Measurements from ENCODE around the gene IL21R. TPM values are rescaled to one million over a fixed set of nuclear protein-coding genes. Genes with fewer than 3 reads are reported as not detected.
"Not testable (repeated sequence)": the region's sequence is repeated elsewhere in the genome, so short reads cannot be mapped to it uniquely, and the experiment has no call there.

Gene IL21R
- total RNA-seq, 2 experiments from 2014 or later, result 61.8 to 73.5 TPM

- H3K27ac Mint-ChIP-seq, result peak overlapping the region; percentile 17
- no peak overlapping the region for H3K4me3 Mint-ChIP-seq
- CTCF ChIA-PET, result interaction anchor here (1.0 to 2.1 kb wide), 4 partner anchors 9 to 297 kb away, joined by 3 to 9 read pairs (median 3); no protein-coding TSS in a partner anchor
- peaks cover 5% of the 10 kb centered on the region for H3K9me3 Mint-ChIP-seq (ENCODE audit: low read depth)
- H3K27me3 Mint-ChIP-seq, result no peaks in the 10 kb centered on the region
- POLR2A ChIA-PET, result no interaction called here
- DNase-seq (no peak), ATAC-seq (no peak)
- H3K4me1 Mint-ChIP-seq, result peaks cover 76% of the 10 kb centered on the region
- intact Hi-C loops (cut with DNase I, micrococcal nuclease), result no loop called here
- peaks cover 41% of the 10 kb centered on the region for H3K36me3 Mint-ChIP-seq (ENCODE audit: low read depth)
Measured at GRCh38 chr16:27453494-27453825, 51.5 kb downstream of the IL21R start.

- H3K36me3 Mint-ChIP-seq (ENCODE audit: low read depth), result peaks cover 25% of the 10 kb centered on the region
- peak; percentile 58 for DNase-seq
- no peaks in the 10 kb centered on the region for H3K27me3 Mint-ChIP-seq
- CTCF ChIA-PET, result interaction anchor here (0.6 to 1.8 kb wide), 3 partner anchors 83 to 301 kb away, joined by 3 to 4 read pairs (median 3); no protein-coding TSS in a partner anchor
- H3K4me1 Mint-ChIP-seq, result peaks cover 58% of the 10 kb centered on the region
- H3K4me3 Mint-ChIP-seq, result no peak overlapping the region
- intact Hi-C loops (cut with DNase I, micrococcal nuclease), result loop anchor here (2.0 to 5.0 kb wide), 8 partner anchors 53 to 1617 kb away; partner anchors contain the start of gene IL21R (in 2 of the 2)
- H3K27ac Mint-ChIP-seq, result peak overlapping the region; percentile 86
- POLR2A ChIA-PET, result no interaction called here
- peaks cover 5% of the 10 kb centered on the region for H3K9me3 Mint-ChIP-seq (ENCODE audit: low read depth)
- no peak for ATAC-seq
Measured at GRCh38 chr16:27455700-27456099, 53.7 kb downstream of the IL21R start.

- CTCF ChIA-PET, result interaction anchor here (1.0 to 1.3 kb wide), 3 partner anchors 56 to 311 kb away, joined by 3 to 5 read pairs (median 4); partner anchors contain the start of gene IL21R
- H3K4me3 Mint-ChIP-seq; H3K27me3 Mint-ChIP-seq; H3K9me3 Mint-ChIP-seq (ENCODE audit: low read depth); ATAC-seq; DNase-seq; POLR2A ChIA-PET; H3K27ac Mint-ChIP-seq: not testable (repeated sequence)
- intact Hi-C loops (cut with DNase I, micrococcal nuclease), result loop anchor here (1.0 to 5.0 kb wide), 14 partner anchors 55 to 1619 kb away; partner anchors contain the start of gene IL21R (in 2 of the 2)
- Mint-ChIP-seq H3K36me3 (ENCODE audit: low read depth) (peaks cover 13% of the 10 kb centered on the region), H3K4me1 (peaks cover 47% of the 10 kb centered on the region)
Measured at GRCh38 chr16:27457605-27457900, 55.6 kb downstream of the IL21R start.

GRCh38 chr16:27458258-27458657 is 56.3 kb downstream of the IL21R start:
- Mint-ChIP-seq H3K36me3 (ENCODE audit: low read depth) (peaks cover 9% of the 10 kb centered on the region), H3K9me3 (ENCODE audit: low read depth) (peaks cover 2% of the 10 kb centered on the region), H3K4me1 (peaks cover 42% of the 10 kb centered on the region), H3K27ac (no peak overlapping the region), H3K27me3 (no peaks in the 10 kb centered on the region), H3K4me3 (no peak overlapping the region)
- DNase-seq (no peak), ATAC-seq (no peak)
- ChIA-PET POLR2A (no interaction called here), CTCF (interaction anchor here (1.0 to 1.3 kb wide), 2 partner anchors 80 to 312 kb away, joined by 3 to 4 read pairs; no protein-coding TSS in a partner anchor)
- intact Hi-C loops (cut with DNase I, micrococcal nuclease), result loop anchor here (5.0 kb wide), 2 partner anchors 141 to 496 kb away; no protein-coding TSS in a partner anchor

GRCh38 chr16:27458987-27459688 is 57.2 kb downstream of the IL21R start:
- ATAC-seq, result no peak
- ChIA-PET POLR2A (interaction anchor here (0.6 kb wide), 2 partner anchors 97 to 146 kb away, joined by 5 read pairs; no protein-coding TSS in a partner anchor), CTCF (interaction anchor here (1.1 to 1.3 kb wide), 2 partner anchors 20 to 313 kb away, joined by 3 read pairs; no protein-coding TSS in a partner anchor)
- Mint-ChIP-seq H3K9me3 (ENCODE audit: low read depth) (no peaks in the 10 kb centered on the region), H3K27ac (no peak overlapping the region), H3K36me3 (ENCODE audit: low read depth) (peaks cover 15% of the 10 kb centered on the region), H3K27me3 (no peaks in the 10 kb centered on the region), H3K4me3 (no peak overlapping the region), H3K4me1 (peaks cover 45% of the 10 kb centered on the region)
- intact Hi-C loops (cut with DNase I, micrococcal nuclease), result loop anchor here (5.0 kb wide), 2 partner anchors 142 to 497 kb away; no protein-coding TSS in a partner anchor
- DNase-seq, result no peak

GRCh38 chr16:27460213-27460612 is 58.2 kb downstream of the IL21R start:
- ChIA-PET CTCF (interaction anchor here (0.8 to 1.4 kb wide), 3 partner anchors 19 to 307 kb away, joined by 3 to 4 read pairs (median 3); no protein-coding TSS in a partner anchor), POLR2A (interaction anchor here (0.6 to 0.7 kb wide), 3 partner anchors 10 to 147 kb away, joined by 3 to 5 read pairs (median 4); no protein-coding TSS in a partner anchor)
- Mint-ChIP-seq H3K36me3 (ENCODE audit: low read depth) (peaks cover 21% of the 10 kb centered on the region), H3K27ac (no peak overlapping the region), H3K9me3 (ENCODE audit: low read depth) (no peaks in the 10 kb centered on the region), H3K4me1 (peaks cover 35% of the 10 kb centered on the region), H3K27me3 (no peaks in the 10 kb centered on the region), H3K4me3 (no peak overlapping the region)
- intact Hi-C loops (cut with DNase I, micrococcal nuclease), result no loop called here
- ATAC-seq, result no peak
- DNase-seq, result no peak

- no peak overlapping the region for H3K4me3 Mint-ChIP-seq
- H3K9me3 Mint-ChIP-seq (ENCODE audit: low read depth), result no peaks in the 10 kb centered on the region
- H3K27ac Mint-ChIP-seq, result no peak overlapping the region
- POLR2A ChIA-PET, result interaction anchor here (0.7 kb wide), 1 partner anchor 34 kb away, joined by 4 read pairs; no protein-coding TSS in a partner anchor
- CTCF ChIA-PET, result interaction anchor here (0.7 to 1.4 kb wide), 3 partner anchors 88 to 308 kb away, joined by 3 to 4 read pairs (median 3); no protein-coding TSS in a partner anchor
- peaks cover 21% of the 10 kb centered on the region for H3K36me3 Mint-ChIP-seq (ENCODE audit: low read depth)
- peaks cover 28% of the 10 kb centered on the region for H3K4me1 Mint-ChIP-seq
- no peaks in the 10 kb centered on the region for H3K27me3 Mint-ChIP-seq
- DNase-seq (no peak), ATAC-seq (no peak)
- intact Hi-C loops (cut with DNase I, micrococcal nuclease), result no loop called here
Measured at GRCh38 chr16:27460663-27461482, 58.9 kb downstream of the IL21R start.

GRCh38 chr16:27461483-27462171 is 59.7 kb downstream of the IL21R start:
- Mint-ChIP-seq H3K27ac (no peak overlapping the region), H3K4me1 (peaks cover 21% of the 10 kb centered on the region), H3K9me3 (ENCODE audit: low read depth) (no peaks in the 10 kb centered on the region), H3K27me3 (no peaks in the 10 kb centered on the region), H3K4me3 (no peak overlapping the region), H3K36me3 (ENCODE audit: low read depth) (peaks cover 28% of the 10 kb centered on the region)
- DNase-seq, result no peak
- ATAC-seq, result no peak
- POLR2A ChIA-PET, result no interaction called here
- intact Hi-C loops (cut with DNase I, micrococcal nuclease), result no loop called here
- CTCF ChIA-PET, result interaction anchor here (0.7 to 1.9 kb wide), 4 partner anchors 10 to 282 kb away, joined by 3 to 4 read pairs (median 4); no protein-coding TSS in a partner anchor

GRCh38 chr16:27462200-27462845 is 60.3 kb downstream of the IL21R start:
- no peak overlapping the region for H3K4me3 Mint-ChIP-seq
- H3K36me3 Mint-ChIP-seq (ENCODE audit: low read depth), result peaks cover 30% of the 10 kb centered on the region
- H3K9me3 Mint-ChIP-seq (ENCODE audit: low read depth), result no peaks in the 10 kb centered on the region
- ChIA-PET CTCF (interaction anchor here (0.9 to 1.9 kb wide), 3 partner anchors 8 to 228 kb away, joined by 3 to 4 read pairs (median 4); no protein-coding TSS in a partner anchor), POLR2A (no interaction called here)
- intact Hi-C loops (cut with DNase I, micrococcal nuclease), result no loop called here
- H3K27me3 Mint-ChIP-seq, result no peaks in the 10 kb centered on the region
- ATAC-seq (no peak), DNase-seq (no peak)
- no peak overlapping the region for H3K27ac Mint-ChIP-seq
- H3K4me1 Mint-ChIP-seq, result peaks cover 14% of the 10 kb centered on the region

- CTCF ChIA-PET, result interaction anchor here (0.9 to 1.9 kb wide), 3 partner anchors 9 to 228 kb away, joined by 3 to 4 read pairs (median 4); no protein-coding TSS in a partner anchor
- Mint-ChIP-seq H3K36me3 (ENCODE audit: low read depth) (peaks cover 37% of the 10 kb centered on the region), H3K27ac (peak overlapping the region; percentile 83), H3K4me3 (no peak overlapping the region), H3K4me1 (peaks cover 12% of the 10 kb centered on the region), H3K27me3 (no peaks in the 10 kb centered on the region), H3K9me3 (ENCODE audit: low read depth) (no peaks in the 10 kb centered on the region)
- intact Hi-C loops (cut with DNase I, micrococcal nuclease), result no loop called here
- POLR2A ChIA-PET, result no interaction called here
- DNase-seq, result no peak
- no peak for ATAC-seq
Measured at GRCh38 chr16:27462846-27463682, 61.1 kb downstream of the IL21R start.

Measured in activated CD4-positive, alpha-beta T cell treated with anti-CD3 and anti-CD28 coated beads for 36 hours (primary cell).